Endothelial cell of hepatic sinusoid (primary cell): ENCODE data around the gene ACTL6B.

Experiments
- in situ Hi-C: cut with HindIII; loops from 2 replicates; pipeline ENCODE4 v1.10.0; 2017; ENCODE audit warnings: low sequenced_read_pairs

The ACTL6B gene

GRCh38 chr7:100655908-100656674 lies at the start of gene ACTL6B:
TSS of gene ACTL6B (minus strand) at chr7:100656448. CDS start at chr7:100656354, 94 bp downstream.
- in situ Hi-C loops = no loop called here

- in situ Hi-C loops = loop anchor here (25.0 kb wide), 1 partner anchor 132 kb away; the partner anchor contains the start of gene EPHB4
Observed at GRCh38 chr7:100705320-100705752, 49.1 kb upstream of the ACTL6B start.

GRCh38 chr7:100701089-100701488 lies 44.8 kb upstream of the ACTL6B start:
- in situ Hi-C loops = loop anchor here (25.0 kb wide), 1 partner anchor 136 kb away; the partner anchor contains the start of gene EPHB4

- in situ Hi-C loops = no loop called here
Observed at GRCh38 chr7:100699018-100699417, 42.8 kb upstream of the ACTL6B start.

GRCh38 chr7:100696123-100696521 lies 39.9 kb upstream of the ACTL6B start:
- in situ Hi-C loops = no loop called here

GRCh38 chr7:100694098-100694745 lies 38.0 kb upstream of the ACTL6B start, which contains the start of gene GIGYF1:
TSS of gene GIGYF1 (minus strand) at chr7:100694250. CDS start at chr7:100688238, 6,012 bp downstream.
- in situ Hi-C loops = no loop called here

- in situ Hi-C loops = no loop called here
Observed at GRCh38 chr7:100693312-100694097, 37.3 kb upstream of the ACTL6B start.

GRCh38 chr7:100692578-100692961 lies 36.3 kb upstream of the ACTL6B start:
- in situ Hi-C loops = no loop called here

GRCh38 chr7:100691676-100692577 lies 35.7 kb upstream of the ACTL6B start:
- in situ Hi-C loops = no loop called here

GRCh38 chr7:100689230-100690135 lies 33.2 kb upstream of the ACTL6B start:
- in situ Hi-C loops = no loop called here

GRCh38 chr7:100688326-100688860 lies 32.1 kb upstream of the ACTL6B start:
- in situ Hi-C loops = no loop called here

GRCh38 chr7:100687751-100688300 lies 31.6 kb upstream of the ACTL6B start:
- in situ Hi-C loops = no loop called here

- in situ Hi-C loops = no loop called here
Observed at GRCh38 chr7:100687261-100687660, 31.0 kb upstream of the ACTL6B start.

- in situ Hi-C loops = no loop called here
Observed at GRCh38 chr7:100686822-100687211, 30.6 kb upstream of the ACTL6B start.

GRCh38 chr7:100686201-100686821 lies 30.1 kb upstream of the ACTL6B start:
- in situ Hi-C loops = no loop called here

GRCh38 chr7:100685631-100686145 lies 29.4 kb upstream of the ACTL6B start:
- in situ Hi-C loops = no loop called here

- in situ Hi-C loops = no loop called here
Observed at GRCh38 chr7:100685049-100685605, 28.9 kb upstream of the ACTL6B start.
